ENCODE results near the gene MAGEF1.
A peak's percentile ranks its signal among the peaks of the same experiment; 100 is the strongest.

MAGEF1 gene, protein sequence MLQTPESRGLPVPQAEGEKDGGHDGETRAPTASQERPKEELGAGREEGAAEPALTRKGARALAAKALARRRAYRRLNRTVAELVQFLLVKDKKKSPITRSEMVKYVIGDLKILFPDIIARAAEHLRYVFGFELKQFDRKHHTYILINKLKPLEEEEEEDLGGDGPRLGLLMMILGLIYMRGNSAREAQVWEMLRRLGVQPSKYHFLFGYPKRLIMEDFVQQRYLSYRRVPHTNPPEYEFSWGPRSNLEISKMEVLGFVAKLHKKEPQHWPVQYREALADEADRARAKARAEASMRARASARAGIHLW

DNA sequence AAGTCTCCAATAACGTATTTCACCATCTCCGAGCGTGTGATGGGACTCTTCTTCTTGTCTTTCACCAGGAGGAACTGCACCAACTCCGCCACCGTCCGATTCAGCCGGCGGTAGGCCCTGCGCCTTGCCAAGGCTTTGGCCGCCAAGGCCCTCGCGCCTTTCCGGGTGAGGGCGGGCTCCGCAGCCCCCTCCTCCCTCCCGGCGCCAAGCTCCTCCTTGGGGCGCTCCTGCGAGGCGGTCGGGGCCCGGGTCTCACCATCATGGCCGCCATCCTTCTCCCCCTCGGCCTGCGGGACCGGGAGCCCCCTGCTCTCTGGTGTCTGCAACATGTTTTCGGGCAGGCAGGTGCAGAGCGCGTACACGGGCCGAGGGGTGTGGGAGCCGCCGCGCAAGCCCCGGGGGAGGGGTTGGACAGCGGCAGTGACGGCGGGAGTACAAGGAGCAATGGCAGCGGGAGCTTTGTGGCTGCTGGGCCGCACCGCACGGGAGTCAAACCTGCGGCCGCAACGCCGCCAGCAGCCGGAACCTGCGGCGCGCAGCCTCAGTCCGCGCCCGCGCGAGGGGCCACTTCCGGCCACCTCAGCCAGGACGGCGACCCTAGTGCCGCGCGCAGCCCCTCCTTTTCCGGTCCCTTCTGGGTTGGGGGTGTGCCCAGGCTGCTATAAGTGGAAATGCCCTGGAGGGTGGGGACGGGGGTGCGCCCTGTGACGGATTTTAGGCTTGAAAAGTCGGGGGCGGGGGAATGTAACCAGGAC lies at the start of gene MAGEF1:
MAGEF1 (minus strand) TSS at position 572 of the 755 bp plus-strand sequence; CDS start at position 329, 243 bp downstream.
- peak; percentile 68 for DNase-seq (ENCODE audit: low spot score)

DNA sequence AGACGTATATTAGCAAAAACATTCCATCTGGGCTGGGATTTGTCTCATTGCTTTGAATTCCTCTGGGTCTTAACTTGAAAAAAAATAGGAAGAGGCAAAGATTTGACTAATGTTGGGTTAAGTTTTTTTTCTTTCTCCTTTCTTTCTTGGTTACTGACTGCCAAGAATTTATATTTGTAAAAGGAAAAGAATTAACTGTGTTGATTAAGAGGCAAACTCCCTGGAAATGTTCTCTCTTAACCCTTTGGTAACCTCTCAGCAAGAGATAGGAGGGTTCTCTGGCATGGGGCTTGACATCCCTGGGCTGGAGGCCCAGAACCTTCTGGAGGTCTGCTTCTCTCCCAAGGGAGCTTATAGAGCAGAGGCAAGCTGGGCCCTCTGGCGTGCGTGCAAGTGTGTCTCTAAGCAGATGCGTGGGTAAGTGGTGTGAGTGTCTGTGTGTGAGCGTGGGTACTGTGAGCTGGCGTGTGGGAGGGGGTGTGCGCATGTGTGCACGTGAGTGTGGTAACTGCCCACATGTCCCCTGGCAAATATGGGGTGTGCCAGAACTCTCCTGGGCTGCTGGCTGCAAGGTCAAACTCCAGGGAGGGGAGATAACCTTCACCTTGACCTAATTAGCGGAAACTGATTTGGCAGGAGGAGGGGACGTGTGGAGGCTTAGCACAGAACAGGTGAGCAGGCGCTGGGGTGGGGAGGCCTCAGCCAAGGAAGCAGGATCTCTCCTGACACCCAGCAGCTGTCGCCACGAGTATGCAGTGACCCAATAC lies 49.4 kb upstream of the MAGEF1 start:
- DNase-seq (ENCODE audit: low spot score): no peak

DNA sequence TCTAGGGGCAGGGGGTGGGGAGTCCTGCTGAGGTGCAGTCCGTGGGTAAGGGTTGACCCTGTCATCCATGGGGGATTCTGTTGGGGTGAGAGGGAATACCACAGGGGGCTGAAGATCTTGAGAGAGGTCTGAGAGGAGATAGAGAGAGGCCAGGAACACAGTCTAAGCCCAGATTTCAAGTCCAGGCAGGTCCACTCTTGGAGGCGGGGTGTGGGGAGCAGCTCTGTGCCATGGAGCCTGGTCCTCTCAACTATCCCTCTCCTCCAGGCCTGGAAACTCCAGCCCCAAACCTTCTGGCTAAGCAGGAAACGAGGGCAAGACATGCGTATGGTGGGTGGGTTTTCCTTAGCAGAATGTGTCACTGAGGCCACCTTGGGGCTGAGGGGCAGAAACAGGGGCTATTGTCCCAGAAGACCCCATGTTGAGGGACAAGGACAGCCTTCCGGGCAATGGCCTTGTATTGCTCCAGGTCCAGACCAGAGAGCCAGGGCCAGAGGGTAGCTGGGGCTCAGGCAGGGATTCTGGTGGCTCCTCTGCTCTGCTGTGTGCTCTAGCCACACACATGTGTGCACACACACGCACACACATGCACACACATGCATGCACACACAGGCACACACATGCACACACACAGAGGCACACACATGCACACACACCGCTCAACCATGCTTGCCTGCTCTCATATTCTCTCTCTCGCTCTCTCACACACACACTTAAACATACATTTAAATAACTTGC lies 48.6 kb upstream of the MAGEF1 start:
- DNase-seq (ENCODE audit: low spot score): no peak

DNA sequence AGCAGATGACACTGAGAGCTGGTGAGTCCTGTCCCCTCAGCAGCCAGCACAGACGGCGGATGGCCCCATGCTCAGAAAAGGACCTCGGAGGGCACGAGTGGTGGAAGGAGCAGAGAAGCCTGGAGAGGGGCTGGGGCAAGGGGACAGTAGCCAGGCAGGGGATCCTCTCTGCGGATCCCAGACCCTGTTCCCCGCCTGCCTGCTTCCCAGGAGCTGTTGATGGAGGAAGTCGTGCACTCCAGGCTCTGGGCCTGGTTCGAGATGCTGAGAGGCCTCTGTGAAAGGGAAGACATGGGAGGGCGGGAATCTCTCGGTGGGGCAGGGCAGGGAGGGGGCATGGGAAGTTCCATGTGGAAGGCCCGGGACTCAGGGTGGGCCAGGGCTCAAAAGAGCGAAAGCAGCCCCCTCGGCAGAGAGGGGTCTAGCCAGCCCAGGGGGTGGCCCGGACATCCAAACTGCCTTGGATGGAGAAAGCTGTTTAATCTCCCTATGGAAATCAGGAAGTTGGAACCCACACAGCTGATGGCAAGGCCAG lies 47.9 kb upstream of the MAGEF1 start:
- no peak for DNase-seq (ENCODE audit: low spot score)

DNA sequence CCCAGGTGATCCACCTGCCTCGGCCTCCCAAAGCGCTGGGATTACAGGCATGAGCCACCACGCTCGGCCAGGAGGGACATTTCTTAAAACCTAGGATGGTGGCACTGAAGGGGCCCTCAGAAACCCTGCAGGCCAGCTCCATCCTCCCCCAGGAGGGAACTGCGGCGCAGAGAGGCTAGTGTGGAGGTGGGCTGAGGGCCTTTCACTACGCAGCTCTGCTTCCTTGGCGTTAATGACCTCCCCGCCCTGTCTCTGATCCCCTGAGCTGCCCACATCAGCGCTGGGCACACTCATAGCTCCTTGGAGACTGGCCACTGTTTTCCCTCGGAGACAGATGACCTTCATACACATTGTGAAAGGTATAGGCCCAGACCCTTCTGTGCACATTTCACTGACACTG lies 46.2 kb upstream of the MAGEF1 start:
- no peak for DNase-seq (ENCODE audit: low spot score)

DNA sequence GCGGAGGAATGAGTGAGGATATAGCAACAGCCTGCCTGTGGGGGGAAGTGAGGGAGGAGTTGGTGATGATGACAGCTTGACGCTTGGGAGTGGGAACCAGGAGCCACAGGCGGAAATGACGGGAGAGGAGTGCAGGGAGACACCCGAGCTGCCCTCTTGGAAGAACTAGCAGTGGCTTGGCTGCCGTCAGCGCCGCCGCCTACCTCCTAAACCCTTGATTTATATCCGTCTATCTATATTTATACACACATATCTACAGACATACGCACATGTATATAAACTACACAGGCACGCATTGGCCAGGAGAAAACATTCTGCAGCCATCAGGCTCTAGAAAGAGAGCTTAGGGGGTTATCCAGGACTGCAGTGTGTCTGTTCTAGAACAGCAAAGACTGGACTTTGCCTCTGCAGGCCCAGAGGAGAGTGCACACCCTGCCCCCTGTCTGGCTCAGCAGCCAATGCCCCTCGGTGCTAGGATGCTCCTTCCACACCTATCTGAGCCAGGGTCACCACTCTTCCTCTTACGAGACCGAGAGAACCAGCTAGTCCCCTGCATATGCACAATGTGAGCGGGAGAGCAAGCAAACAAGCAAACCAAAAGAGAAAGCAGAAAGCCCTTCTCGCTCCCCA lies 45.3 kb upstream of the MAGEF1 start:
- peak; percentile 60 for DNase-seq (ENCODE audit: low spot score)

DNA sequence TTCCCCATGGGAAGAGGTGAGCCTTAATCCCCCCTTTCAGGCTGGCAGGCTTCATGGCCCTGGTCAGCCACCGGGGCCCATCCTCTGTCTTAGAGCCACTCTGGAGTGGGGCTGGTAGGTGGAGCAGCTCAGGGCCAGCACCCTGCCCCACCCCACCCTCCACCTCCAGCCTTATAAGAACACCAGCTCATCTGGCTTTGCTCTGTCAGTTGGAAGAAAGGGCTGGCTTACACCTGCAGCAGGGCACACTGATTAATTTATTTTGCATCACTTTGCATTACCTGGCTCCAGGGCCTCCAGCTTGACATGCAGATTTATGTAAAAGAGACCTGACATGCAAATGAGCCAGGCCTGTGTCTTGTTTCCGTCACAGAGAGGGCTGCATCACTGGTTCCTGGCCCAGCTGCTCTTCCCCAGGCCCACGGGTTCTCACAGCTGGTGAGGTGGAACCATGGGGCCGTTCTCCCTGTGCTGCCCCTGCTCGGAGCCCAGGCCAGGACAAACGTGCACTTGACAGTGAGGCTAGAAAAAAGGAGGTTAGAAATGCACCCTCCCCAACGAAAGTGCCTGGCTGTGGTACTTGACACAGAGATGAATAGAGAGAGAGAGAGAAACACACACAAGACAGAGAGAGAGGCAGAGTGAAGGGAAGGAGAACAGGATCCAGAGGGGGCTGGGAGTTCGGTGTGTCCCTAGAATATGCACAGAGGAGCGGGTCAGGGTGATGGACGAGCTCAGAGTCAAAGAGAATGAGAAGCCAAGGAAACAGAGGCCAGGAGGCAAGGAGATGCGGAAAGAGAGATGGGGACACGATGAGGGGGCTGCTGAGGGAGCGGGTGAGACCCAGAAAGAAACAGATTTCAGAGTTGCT lies 44.5 kb upstream of the MAGEF1 start:
- no peak for DNase-seq (ENCODE audit: low spot score)

DNA sequence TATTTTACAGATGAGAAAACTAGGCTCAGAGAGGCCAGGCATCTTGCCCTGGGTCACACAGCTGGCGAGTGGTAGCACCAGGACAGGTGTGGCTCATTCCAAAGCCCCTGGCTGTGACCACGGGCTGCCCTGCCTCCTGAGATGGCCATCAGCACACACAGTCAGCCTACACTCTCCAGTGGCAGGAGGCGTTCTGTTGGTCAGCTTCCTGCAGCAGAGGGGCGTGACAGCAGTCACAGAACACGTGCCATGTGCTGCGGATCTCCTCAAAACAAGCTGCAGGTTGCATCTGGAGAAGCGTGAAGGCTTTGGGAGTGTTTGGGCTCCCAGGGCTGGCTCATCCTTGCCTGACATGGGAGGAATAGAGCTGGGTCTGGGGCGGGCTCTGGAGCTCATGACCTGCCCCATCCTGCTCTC lies 43.5 kb upstream of the MAGEF1 start:
- no peak for DNase-seq (ENCODE audit: low spot score)

DNA sequence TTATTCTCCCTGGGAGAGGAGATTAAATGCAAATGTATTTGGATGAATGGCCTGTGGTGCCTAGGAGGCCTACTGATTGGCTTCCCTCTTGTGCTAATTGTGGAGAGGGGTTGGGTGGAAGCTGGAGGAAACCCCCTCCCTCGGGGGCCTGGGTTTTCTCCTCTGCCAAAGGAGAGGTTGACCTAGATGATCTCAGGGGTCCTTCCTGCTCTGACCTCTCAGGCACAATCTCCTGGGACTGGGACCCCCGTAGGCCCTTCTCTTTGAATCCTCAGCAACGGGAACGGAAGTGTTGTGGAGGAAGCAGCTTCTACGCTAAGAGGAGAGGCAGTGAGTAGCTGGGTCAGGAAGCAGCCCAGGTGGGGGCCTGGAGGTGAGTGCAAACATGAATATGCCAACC lies 40.5 kb upstream of the MAGEF1 start:
- DNase-seq (ENCODE audit: low spot score): no peak

DNA sequence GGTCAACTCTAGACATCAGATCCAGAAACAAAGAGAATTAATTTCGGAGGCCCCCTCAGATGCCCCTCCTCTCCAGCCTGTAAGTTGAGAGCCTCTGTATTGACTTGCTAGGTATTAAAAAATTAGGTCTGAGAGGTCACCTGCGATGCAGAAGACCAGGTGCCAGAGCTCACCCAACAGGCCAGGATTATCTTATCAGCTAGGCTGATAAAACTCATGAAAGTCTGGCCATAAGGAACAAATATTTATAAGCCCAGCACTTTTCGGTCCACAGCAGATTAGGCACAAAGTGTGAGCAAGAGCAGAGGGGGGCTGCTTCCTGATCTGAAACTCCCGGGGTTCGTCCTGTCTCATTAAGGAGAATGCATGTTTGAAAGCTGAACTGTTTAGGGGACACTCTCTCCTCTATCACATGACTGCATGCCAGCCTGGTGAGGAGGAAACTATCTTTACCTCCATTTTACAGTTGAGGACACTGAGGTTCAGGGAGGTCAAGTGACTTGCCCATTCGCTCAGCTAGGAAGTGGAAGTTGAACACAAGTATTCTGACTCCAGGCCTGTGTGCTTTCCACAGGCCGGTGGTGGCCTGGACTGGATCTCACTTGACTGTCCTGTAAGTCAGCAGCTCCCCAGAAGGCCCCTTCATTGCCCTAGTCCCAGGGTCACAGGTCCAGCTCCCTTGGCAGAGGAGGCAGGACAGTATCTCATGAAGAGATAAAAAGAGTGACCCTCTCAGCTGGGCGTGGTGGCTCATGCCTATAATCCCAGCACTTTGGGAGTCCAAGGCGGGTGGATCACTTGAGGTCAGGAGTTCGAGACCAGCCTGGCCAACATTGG lies 39.6 kb upstream of the MAGEF1 start:
- no peak for DNase-seq (ENCODE audit: low spot score)

DNA sequence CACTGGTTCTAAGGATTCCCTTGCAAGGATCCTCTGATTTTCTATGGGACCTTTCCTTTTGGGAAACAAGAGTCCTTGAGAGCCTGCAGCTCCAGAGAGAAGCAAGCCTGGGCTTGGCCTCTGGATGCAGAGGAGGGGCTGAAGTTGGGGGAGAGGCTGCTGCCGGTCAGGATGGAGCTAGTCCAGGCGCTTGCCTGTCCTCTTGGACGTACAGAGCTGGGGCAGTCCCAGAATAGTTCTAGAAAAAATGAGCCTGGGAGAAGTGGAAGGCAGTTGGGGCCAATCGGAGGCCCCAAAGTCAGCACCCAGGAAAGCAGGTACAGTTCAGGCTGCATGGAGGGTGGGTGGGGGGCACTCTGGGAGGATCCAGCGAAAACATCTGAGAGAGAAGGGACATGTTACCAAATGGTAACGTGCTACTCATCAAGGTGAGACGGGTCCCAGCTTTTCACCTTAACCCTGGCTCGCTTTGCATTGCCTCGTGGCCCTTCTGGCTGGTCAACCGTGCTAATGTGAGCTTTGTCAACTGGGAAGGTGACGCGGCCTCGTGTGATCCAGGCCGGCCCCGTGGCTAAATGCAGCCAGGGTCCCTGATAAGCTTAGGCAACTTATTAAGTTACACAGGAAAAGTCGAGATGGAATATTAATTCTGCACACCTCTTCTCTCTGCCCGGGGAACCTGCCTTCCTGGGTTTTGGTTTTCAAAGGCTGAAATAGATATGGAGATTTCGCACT lies 38.7 kb upstream of the MAGEF1 start:
- no peak for DNase-seq (ENCODE audit: low spot score)

DNA sequence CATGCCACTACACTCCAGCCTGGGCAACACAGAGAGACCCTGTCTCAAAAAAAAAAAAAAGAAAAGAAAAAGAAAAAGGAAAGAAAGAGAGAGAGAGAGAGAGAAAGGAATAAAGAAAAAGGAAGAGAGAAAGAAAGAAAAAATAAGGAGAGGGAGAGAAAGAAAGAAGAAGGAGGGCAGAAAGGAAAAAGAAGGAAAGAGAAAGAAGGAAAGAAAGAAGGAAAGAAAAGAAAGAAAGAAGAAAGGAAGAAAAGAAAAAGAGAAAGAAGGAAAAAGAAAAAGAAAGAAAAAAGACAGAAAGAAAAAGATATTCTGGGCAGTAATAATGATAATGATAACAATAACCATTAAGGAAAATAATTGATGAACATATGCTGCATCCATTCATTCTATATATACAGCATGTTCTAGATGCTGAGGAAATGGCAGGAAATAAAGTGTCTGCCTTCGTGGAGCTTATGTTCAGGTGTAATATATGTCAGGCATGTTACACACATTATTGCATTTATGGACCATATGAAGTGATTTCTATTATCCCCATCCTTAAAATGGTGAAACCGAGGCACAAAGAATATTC lies 37.4 kb upstream of the MAGEF1 start:
- no peak for DNase-seq (ENCODE audit: low spot score)

DNA sequence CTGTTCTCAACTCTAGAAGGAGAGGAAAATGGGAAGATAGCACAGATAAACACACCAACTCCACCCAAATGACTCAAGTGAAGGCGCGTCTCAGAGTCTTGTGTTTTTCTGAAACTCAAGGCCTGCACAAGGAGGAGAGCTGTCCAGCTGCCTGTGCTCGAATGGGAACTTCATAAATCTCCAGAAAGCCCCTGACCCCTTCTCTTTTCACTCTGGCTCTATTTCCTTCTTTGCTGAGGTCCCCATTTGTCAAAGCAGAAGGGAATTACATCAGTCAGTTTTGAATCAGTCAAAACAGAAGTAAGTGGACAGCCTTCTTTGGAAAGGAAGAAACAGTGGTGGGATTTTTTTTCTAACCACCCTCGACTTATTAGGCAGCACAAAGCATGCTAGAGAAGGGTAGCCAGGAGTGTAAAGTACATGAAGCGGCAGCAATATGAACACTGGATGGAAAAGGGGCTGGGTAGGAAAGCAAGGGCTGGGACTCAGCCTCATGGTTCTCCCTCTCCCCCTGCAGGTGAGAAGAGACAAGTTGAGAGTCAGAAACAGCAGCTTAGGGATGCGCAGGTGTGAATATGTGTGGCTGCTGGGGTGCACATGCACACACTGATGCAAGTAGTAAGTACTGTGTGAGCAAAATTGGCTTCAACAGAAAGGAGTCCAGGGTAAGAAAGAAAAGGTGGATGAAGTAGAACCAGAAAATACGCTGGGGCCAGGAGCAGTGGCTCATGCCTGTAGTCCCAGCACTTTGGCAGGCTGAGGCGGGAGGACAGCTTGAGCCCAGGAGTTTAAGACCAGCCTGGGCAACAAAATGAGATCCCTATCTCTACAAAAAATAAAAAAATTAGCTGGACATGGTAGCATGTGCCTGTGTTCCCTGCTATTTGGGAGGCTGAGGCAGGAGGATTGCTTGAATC lies 36.6 kb upstream of the MAGEF1 start:
- DNase-seq (ENCODE audit: low spot score): no peak

DNA sequence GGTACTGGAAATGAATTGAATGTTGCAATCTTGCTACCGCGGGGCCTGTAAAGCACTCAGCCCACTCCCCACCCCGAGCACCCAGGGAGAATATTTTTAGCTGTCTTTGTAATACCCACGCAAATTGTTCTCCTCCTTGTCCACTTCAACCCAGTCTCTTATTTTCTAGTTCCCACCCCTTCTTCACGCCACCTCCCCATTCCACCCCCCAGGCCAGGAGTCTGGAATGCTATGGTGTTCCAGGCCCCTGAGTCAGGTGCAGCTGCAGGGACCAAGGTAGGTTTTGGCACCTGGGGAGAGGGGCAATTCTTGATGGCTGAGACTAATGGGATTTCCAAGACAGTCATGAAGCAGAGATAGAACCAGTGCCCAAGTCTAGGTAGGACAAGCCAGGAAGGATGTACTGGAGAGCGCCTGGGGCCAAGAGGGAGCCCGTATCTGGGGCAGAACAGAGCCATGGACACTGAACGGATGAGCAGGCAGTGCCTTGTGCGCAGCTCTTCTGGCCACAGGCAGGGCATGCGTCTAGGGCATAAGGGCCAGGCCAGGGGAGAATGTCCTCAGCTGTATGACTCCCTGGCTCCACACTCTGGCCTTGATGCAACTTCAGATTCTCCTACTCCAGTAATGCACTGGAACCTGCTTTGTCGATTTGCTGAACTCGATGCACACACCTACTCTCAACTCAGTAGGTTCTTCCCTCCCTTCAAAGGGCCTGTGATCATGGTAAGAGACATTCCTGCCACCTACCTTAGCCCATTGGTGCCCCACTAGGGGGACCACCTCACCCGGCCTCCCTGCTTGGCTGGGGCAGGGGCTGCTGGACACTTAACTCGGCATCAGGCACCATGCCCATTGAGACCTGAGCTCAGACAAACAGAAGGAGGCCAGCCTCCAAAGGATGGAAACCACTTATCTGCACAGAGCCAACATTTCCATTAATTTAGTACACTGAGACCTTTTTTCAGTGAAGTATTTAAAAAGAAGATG lies 34.6 kb upstream of the MAGEF1 start:
- no peak for DNase-seq (ENCODE audit: low spot score)

DNA sequence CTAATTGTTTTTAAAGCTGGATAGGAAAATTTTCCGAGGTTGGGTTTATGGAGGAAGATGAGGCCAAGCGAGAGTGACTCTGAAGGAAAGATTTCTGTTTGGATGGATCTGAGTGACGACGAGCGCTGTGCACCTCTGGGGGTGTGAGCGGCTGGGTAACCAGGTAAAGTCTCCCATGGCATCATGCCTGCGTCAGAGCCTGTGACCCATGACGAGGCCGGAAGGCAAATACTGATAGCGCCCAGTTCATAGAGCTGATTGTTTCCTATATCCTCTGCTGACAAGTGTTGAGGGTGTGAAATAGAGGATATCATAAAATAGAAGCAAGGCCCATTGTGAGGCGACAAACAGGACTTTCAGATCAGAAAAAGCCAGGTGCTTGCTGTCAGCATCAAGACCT lies 33.7 kb upstream of the MAGEF1 start:
- DNase-seq (ENCODE audit: low spot score): no peak

DNA sequence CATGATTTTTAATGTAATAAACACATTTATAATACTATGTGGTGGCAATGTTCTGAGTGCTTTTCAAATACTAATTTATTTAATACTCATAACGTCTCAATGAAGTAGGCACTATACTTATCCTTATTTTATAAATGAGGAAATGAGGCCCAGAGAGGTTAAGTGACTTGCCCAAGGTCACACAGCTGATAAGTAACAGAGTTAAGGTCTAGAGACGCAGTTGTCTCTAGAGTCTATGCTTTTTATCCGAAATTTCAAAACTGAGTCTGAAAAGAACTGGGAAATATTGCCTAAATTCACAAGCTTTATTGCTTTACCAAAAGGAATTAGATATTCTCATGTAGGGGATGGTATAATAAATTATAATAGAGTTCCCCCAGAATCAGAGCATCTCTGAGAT lies 31.4 kb upstream of the MAGEF1 start:
- DNase-seq (ENCODE audit: low spot score): no peak
